Progenitor cell of endocrine pancreas (in vitro differentiated cells): ENCODE measurements around the gene CENPP. TPM values are rescaled to one million over a fixed set of nuclear protein-coding genes. Genes with fewer than 3 reads are reported as not detected.
"Not testable (repeated sequence)": the region's sequence is repeated elsewhere in the genome, so short reads cannot be mapped to it uniquely, and the experiment has no call there.

ENCODE experiments used
- DNase-seq: peaks from one replicate; pipeline ENCODE4 v3.0.0; 2021; ENCODE audit warnings: low spot score; ENCODE audit not compliant: unreplicated experiment
- H3K27ac Mint-ChIP-seq: 2 replicates; pipeline ENCODE4 v1.8.0; 2021; ENCODE audit warnings: mild to moderate bottlenecking, moderate library complexity, mixed read lengths
- H3K27me3 Mint-ChIP-seq: 2 replicates; pipeline ENCODE4 v1.8.0; 2021; ENCODE audit warnings: mixed read lengths
- H3K36me3 Mint-ChIP-seq: 2 replicates; pipeline ENCODE4 v1.8.0; 2022; ENCODE audit warnings: mixed read lengths; ENCODE audit not compliant: insufficient read depth
- H3K4me1 Mint-ChIP-seq: 2 replicates; pipeline ENCODE4 v1.8.0; 2021; ENCODE audit warnings: low read depth, mixed read lengths
- H3K4me3 Mint-ChIP-seq: 2 replicates; pipeline ENCODE4 v1.8.0; 2021; ENCODE audit warnings: low read depth, mild to moderate bottlenecking, moderate library complexity, mixed read lengths
- H3K9me3 Mint-ChIP-seq: 2 replicates; pipeline ENCODE4 v1.8.0; 2021; ENCODE audit warnings: low read depth, mixed read lengths
- CTCF ChIP-seq: fragments of 200-600 bp; sonication (generic); IDR thresholded peaks from one replicate; pipeline ENCODE4 v1.5.0; 2021; ENCODE audit warnings: antibody characterized with exemption, mild to moderate bottlenecking; ENCODE audit not compliant: unreplicated experiment
- total RNA-seq: library from RNA; stranded (reverse); gene quantifications from 2 replicates; pipeline ENCODE4 v1.2.1, GENCODE V29; 2021

The CENPP gene
- total RNA-seq, 1 donor from 2014 or later = 5.0 TPM

DNA sequence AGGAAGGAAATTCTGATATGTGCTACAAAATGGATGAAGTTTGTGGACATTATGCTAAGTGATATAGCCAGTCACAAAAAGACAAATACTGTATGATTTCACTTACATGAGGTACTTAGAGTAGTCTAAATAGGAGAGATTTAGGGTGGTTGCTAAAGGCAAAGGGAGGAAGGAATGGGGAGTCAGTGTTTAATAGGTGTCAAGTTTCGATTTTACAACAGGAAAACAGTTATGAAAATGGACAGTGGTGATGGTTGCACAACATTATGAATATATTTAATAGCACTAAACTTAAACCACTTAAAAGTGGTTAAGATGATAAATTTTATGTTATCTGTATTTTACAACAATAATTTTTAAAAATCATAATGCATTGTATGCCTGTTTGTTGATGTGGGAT is 250.4 kb downstream of the CENPP start:
- TF ChIP-seq CTCF = no peak
- Mint-ChIP-seq H3K9me3 (peaks cover 7% of the 10 kb centered on the region), H3K27me3 (no peaks in the 10 kb centered on the region), H3K4me3 (no peak overlapping the region), H3K36me3 (no peaks in the 10 kb centered on the region), H3K4me1 (no peaks in the 10 kb centered on the region), H3K27ac (no peak overlapping the region)
- no peak for DNase-seq

DNA sequence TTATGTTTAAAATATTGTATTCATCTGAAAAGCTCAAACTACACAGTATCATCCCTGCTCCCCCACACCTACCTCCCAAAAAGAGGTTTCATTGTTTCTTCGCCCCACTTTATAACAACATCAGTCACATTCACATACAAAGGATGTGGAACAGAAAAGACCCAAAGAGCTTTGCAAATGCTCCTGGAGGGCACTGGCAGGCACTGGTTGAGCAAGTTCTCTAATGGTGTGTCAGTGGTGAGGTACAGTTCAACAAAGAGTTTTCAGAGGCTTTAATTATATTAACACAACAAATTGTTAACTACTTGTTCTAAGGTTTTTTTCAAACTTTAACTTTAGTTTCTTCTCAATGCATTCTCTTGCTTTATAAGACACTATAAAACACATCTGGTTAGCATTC is 264.2 kb downstream of the CENPP start:
- H3K4me1 Mint-ChIP-seq = no peaks in the 10 kb centered on the region
- peaks cover 3% of the 10 kb centered on the region for H3K36me3 Mint-ChIP-seq
- DNase-seq = no peak
- H3K27me3 Mint-ChIP-seq = no peaks in the 10 kb centered on the region
- no peak overlapping the region for H3K27ac Mint-ChIP-seq
- no peak overlapping the region for H3K4me3 Mint-ChIP-seq
- TF ChIP-seq CTCF = no peak
- peaks cover 4% of the 10 kb centered on the region for H3K9me3 Mint-ChIP-seq

DNA sequence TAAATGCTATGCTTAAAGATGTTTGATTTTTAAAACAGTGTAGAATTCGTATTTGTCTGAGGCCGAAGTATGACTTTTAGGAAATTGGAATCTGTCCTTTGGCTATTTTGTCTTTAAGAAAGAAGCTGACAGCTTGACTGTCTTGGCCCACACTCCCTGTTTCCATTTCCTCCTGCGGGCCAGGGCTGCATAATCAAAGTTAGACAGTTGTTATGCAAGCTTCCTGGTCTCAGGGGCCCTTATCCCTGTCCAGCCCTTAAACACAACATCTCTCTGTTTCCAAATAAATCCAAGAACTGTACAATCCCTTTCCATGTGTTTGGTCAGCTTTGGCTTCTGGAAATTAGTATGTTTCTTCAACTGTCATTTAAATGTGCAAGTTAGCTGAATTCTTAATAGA is 264.6 kb downstream of the CENPP start:
- no peak for TF ChIP-seq CTCF
- peaks cover 4% of the 10 kb centered on the region for H3K9me3 Mint-ChIP-seq
- H3K4me1 Mint-ChIP-seq = no peaks in the 10 kb centered on the region
- no peak for DNase-seq
- H3K27me3 Mint-ChIP-seq = no peaks in the 10 kb centered on the region
- H3K36me3 Mint-ChIP-seq = peaks cover 3% of the 10 kb centered on the region
- no peak overlapping the region for H3K4me3 Mint-ChIP-seq
- no peak overlapping the region for H3K27ac Mint-ChIP-seq

GRCh38 chr9:92592537-92592936 is 266.8 kb downstream of the CENPP start:
- Mint-ChIP-seq H3K27me3 (no peaks in the 10 kb centered on the region), H3K27ac (no peak overlapping the region), H3K4me3 (no peak overlapping the region), H3K4me1 (no peaks in the 10 kb centered on the region), H3K36me3 (no peaks in the 10 kb centered on the region), H3K9me3 (no peaks in the 10 kb centered on the region)
- no peak for DNase-seq
- TF ChIP-seq CTCF = no peak

DNA sequence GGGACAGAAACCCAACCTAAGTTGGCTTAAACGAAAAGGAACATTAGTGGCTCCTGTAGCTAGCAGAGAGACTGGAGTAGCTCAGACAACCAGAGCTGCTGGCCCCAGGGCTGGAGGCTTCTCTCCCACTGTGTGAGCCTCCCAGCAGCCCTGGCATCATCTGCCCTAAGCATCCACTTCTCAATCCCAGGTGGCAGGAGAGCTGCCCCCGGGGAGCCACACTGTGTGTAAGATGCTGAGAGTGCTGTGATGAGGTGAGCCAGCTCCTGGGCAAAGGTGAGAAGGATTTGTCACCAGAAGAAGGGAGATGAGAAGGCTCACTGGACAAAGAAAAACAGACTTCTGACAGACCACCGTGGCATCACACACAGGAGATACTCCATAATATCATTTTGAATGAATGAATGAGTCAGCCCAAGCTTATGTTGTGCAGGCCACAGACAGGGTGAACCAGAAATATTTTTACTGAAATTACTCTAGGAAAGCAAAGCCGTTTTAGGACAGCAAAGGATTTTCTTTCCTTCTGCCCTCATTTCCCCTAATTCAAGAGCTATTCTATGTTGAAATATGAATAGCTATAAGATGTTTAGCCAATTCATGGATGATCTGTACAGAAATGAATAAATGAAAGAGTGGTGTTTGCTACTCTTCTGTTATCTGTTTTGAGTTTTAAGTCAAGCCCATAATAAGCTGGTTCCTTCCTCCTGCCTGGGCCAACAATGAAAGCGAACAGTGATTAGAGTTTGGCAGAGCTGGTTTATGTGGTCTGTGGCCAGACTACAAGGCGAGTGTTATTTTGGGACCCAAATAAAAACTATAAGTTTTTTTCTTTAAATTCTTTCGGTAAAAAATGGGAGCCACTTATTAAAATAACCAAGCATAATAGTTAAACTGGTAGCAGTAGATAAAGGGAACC is 267.5 kb downstream of the CENPP start:
- H3K4me3 Mint-ChIP-seq = no peak overlapping the region

DNA sequence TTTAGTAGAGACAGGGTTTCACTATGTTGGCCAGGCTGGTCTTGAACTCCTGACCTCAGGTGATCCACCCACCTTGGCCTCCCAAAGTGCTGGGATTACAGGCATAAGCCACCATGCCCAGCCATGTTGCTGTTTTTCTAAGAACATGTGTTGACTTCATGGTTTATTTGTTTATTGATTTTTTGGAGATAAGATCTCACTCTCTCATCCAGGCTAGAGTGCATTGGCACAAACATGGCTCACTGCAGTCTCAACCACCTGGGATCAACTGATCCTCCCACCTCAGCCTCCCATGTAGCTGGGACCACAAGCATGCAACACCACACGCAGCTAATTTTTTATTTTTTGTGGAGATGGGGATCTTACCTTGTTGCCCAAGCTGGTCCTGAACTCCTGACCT is 269.3 kb downstream of the CENPP start:
- H3K36me3 Mint-ChIP-seq, H3K27me3 Mint-ChIP-seq, H3K27ac Mint-ChIP-seq, H3K4me3 Mint-ChIP-seq, H3K4me1 Mint-ChIP-seq, H3K9me3 Mint-ChIP-seq, DNase-seq: not testable (repeated sequence)

More for the DNA sequence above, 267.5 kb downstream of the CENPP start:
- no peak for DNase-seq
- Mint-ChIP-seq H3K27ac (no peak overlapping the region), H3K9me3 (no peaks in the 10 kb centered on the region), H3K36me3 (no peaks in the 10 kb centered on the region), H3K4me1 (no peaks in the 10 kb centered on the region), H3K27me3 (no peaks in the 10 kb centered on the region)
- TF ChIP-seq CTCF = no peak
